ENCODE results near the gene C5AR1.

Gene C5AR1

GRCh38 chr19:47315125-47315821 lies 5.6 kb downstream of the C5AR1 start:
- no peak overlapping the region for H3K4me3 ChIP-seq (ENCODE audit: low read depth, low read length)
- no peak overlapping the region for H3K9ac ChIP-seq (ENCODE audit: low read length)
- peaks cover 2% of the 10 kb centered on the region; the same call in 1 of the 2 replicates for H3K4me1 ChIP-seq (ENCODE audit: control insufficient read depth, insufficient read depth, low read length)
- H3K27me3 ChIP-seq (ENCODE audit: control insufficient read depth, insufficient read depth, low read length): no peaks in the 10 kb centered on the region
- H3K27ac ChIP-seq (ENCODE audit: low read depth, low read length): no peak overlapping the region
- H3K36me3 ChIP-seq (ENCODE audit: control insufficient read depth, insufficient read depth, low read length): no peaks in the 10 kb centered on the region
- no peaks in the 10 kb centered on the region for H3K9me3 ChIP-seq (ENCODE audit: control insufficient read depth, insufficient read depth, low read depth, low read length)

GRCh38 chr19:47316513-47316912 lies 6.9 kb downstream of the C5AR1 start:
- H3K36me3 ChIP-seq (ENCODE audit: control insufficient read depth, insufficient read depth, low read length): no peaks in the 10 kb centered on the region
- no peak overlapping the region for H3K4me3 ChIP-seq (ENCODE audit: low read depth, low read length)
- no peak overlapping the region for H3K27ac ChIP-seq (ENCODE audit: low read depth, low read length)
- H3K9ac ChIP-seq (ENCODE audit: low read length): no peak overlapping the region
- H3K4me1 ChIP-seq (ENCODE audit: control insufficient read depth, insufficient read depth, low read length): peaks cover 2% of the 10 kb centered on the region; the same call in 1 of the 2 replicates
- no peaks in the 10 kb centered on the region for H3K9me3 ChIP-seq (ENCODE audit: control insufficient read depth, insufficient read depth, low read depth, low read length)
- H3K27me3 ChIP-seq (ENCODE audit: control insufficient read depth, insufficient read depth, low read length): no peaks in the 10 kb centered on the region

GRCh38 chr19:47319923-47320871 lies 10.5 kb downstream of the C5AR1 start:
- H3K9me3 ChIP-seq (ENCODE audit: control insufficient read depth, insufficient read depth, low read depth, low read length): no peaks in the 10 kb centered on the region
- H3K36me3 ChIP-seq (ENCODE audit: control insufficient read depth, insufficient read depth, low read length): no peaks in the 10 kb centered on the region
- H3K9ac ChIP-seq (ENCODE audit: low read length): no peak overlapping the region
- no peak overlapping the region for H3K27ac ChIP-seq (ENCODE audit: low read depth, low read length)
- no peaks in the 10 kb centered on the region for H3K27me3 ChIP-seq (ENCODE audit: control insufficient read depth, insufficient read depth, low read length)
- peaks cover 2% of the 10 kb centered on the region; the same call in 1 of the 2 replicates for H3K4me1 ChIP-seq (ENCODE audit: control insufficient read depth, insufficient read depth, low read length)
- no peak overlapping the region for H3K4me3 ChIP-seq (ENCODE audit: low read depth, low read length)

- Histone ChIP-seq H3K9ac (ENCODE audit: low read length) (no peak overlapping the region), H3K27me3 (ENCODE audit: control insufficient read depth, insufficient read depth, low read length) (no peaks in the 10 kb centered on the region), H3K9me3 (ENCODE audit: control insufficient read depth, insufficient read depth, low read depth, low read length) (no peaks in the 10 kb centered on the region), H3K36me3 (ENCODE audit: control insufficient read depth, insufficient read depth, low read length) (no peaks in the 10 kb centered on the region), H3K4me1 (ENCODE audit: control insufficient read depth, insufficient read depth, low read length) (no peaks in the 10 kb centered on the region), H3K4me3 (ENCODE audit: low read depth, low read length) (no peak overlapping the region), H3K27ac (ENCODE audit: low read depth, low read length) (no peak overlapping the region)
These were observed 12.0 kb downstream of the C5AR1 start for GRCh38 chr19:47321630-47322029.

GRCh38 chr19:47322058-47322457 lies 12.4 kb downstream of the C5AR1 start:
- no peak overlapping the region for H3K4me3 ChIP-seq (ENCODE audit: low read depth, low read length)
- H3K9ac ChIP-seq (ENCODE audit: low read length): no peak overlapping the region
- no peaks in the 10 kb centered on the region for H3K27me3 ChIP-seq (ENCODE audit: control insufficient read depth, insufficient read depth, low read length)
- no peaks in the 10 kb centered on the region for H3K36me3 ChIP-seq (ENCODE audit: control insufficient read depth, insufficient read depth, low read length)
- no peak overlapping the region for H3K27ac ChIP-seq (ENCODE audit: low read depth, low read length)
- H3K9me3 ChIP-seq (ENCODE audit: control insufficient read depth, insufficient read depth, low read depth, low read length): no peaks in the 10 kb centered on the region
- H3K4me1 ChIP-seq (ENCODE audit: control insufficient read depth, insufficient read depth, low read length): no peaks in the 10 kb centered on the region

- Histone ChIP-seq H3K9ac (ENCODE audit: low read length) (no peak overlapping the region), H3K4me3 (ENCODE audit: low read depth, low read length) (no peak overlapping the region), H3K36me3 (ENCODE audit: control insufficient read depth, insufficient read depth, low read length) (no peaks in the 10 kb centered on the region), H3K4me1 (ENCODE audit: control insufficient read depth, insufficient read depth, low read length) (no peaks in the 10 kb centered on the region), H3K27me3 (ENCODE audit: control insufficient read depth, insufficient read depth, low read length) (no peaks in the 10 kb centered on the region), H3K9me3 (ENCODE audit: control insufficient read depth, insufficient read depth, low read depth, low read length) (no peaks in the 10 kb centered on the region), H3K27ac (ENCODE audit: low read depth, low read length) (no peak overlapping the region)
These were observed 13.7 kb downstream of the C5AR1 start for GRCh38 chr19:47323409-47323808.

- Histone ChIP-seq H3K9me3 (ENCODE audit: control insufficient read depth, insufficient read depth, low read depth, low read length) (no peaks in the 10 kb centered on the region), H3K4me1 (ENCODE audit: control insufficient read depth, insufficient read depth, low read length) (no peaks in the 10 kb centered on the region), H3K27ac (ENCODE audit: low read depth, low read length) (no peak overlapping the region), H3K4me3 (ENCODE audit: low read depth, low read length) (no peak overlapping the region), H3K36me3 (ENCODE audit: control insufficient read depth, insufficient read depth, low read length) (no peaks in the 10 kb centered on the region), H3K27me3 (ENCODE audit: control insufficient read depth, insufficient read depth, low read length) (no peaks in the 10 kb centered on the region), H3K9ac (ENCODE audit: low read length) (no peak overlapping the region)
These were observed 14.2 kb downstream of the C5AR1 start for GRCh38 chr19:47323872-47324271.

GRCh38 chr19:47324502-47324901 lies 14.8 kb downstream of the C5AR1 start:
- H3K27ac ChIP-seq (ENCODE audit: low read depth, low read length): no peak overlapping the region
- no peak overlapping the region for H3K4me3 ChIP-seq (ENCODE audit: low read depth, low read length)
- H3K4me1 ChIP-seq (ENCODE audit: control insufficient read depth, insufficient read depth, low read length): no peaks in the 10 kb centered on the region
- H3K36me3 ChIP-seq (ENCODE audit: control insufficient read depth, insufficient read depth, low read length): no peaks in the 10 kb centered on the region
- no peaks in the 10 kb centered on the region for H3K27me3 ChIP-seq (ENCODE audit: control insufficient read depth, insufficient read depth, low read length)
- H3K9ac ChIP-seq (ENCODE audit: low read length): no peak overlapping the region
- no peaks in the 10 kb centered on the region for H3K9me3 ChIP-seq (ENCODE audit: control insufficient read depth, insufficient read depth, low read depth, low read length)

- H3K9me3 ChIP-seq (ENCODE audit: control insufficient read depth, insufficient read depth, low read depth, low read length): no peaks in the 10 kb centered on the region
- no peak overlapping the region for H3K9ac ChIP-seq (ENCODE audit: low read length)
- H3K27ac ChIP-seq (ENCODE audit: low read depth, low read length): no peak overlapping the region
- no peaks in the 10 kb centered on the region for H3K27me3 ChIP-seq (ENCODE audit: control insufficient read depth, insufficient read depth, low read length)
- 0 out of 2 replicates have a peak, but pooled peaks cover 3% of the 10 kb centered on the region for H3K4me1 ChIP-seq (ENCODE audit: control insufficient read depth, insufficient read depth, low read length)
- no peaks in the 10 kb centered on the region for H3K36me3 ChIP-seq (ENCODE audit: control insufficient read depth, insufficient read depth, low read length)
- no peak overlapping the region for H3K4me3 ChIP-seq (ENCODE audit: low read depth, low read length)
These were observed 20.8 kb downstream of the C5AR1 start for GRCh38 chr19:47330466-47330869.

GRCh38 chr19:47331490-47331889 lies 21.8 kb downstream of the C5AR1 start:
- Histone ChIP-seq H3K4me1 (ENCODE audit: control insufficient read depth, insufficient read depth, low read length) (0 out of 2 replicates have a peak, but pooled peaks cover 3% of the 10 kb centered on the region), H3K27me3 (ENCODE audit: control insufficient read depth, insufficient read depth, low read length) (no peaks in the 10 kb centered on the region), H3K36me3 (ENCODE audit: control insufficient read depth, insufficient read depth, low read length) (no peaks in the 10 kb centered on the region), H3K27ac (ENCODE audit: low read depth, low read length) (no peak overlapping the region), H3K4me3 (ENCODE audit: low read depth, low read length) (no peak overlapping the region), H3K9ac (ENCODE audit: low read length) (no peak overlapping the region), H3K9me3 (ENCODE audit: control insufficient read depth, insufficient read depth, low read depth, low read length) (no peaks in the 10 kb centered on the region)

GRCh38 chr19:47331931-47332547 lies 22.4 kb downstream of the C5AR1 start, which contains the start of gene C5AR2:
C5AR2 (plus strand) TSS chr19:47332175; CDS start chr19:47340800, 8,625 bp downstream.
- Histone ChIP-seq H3K27ac (ENCODE audit: low read depth, low read length) (no peak within 1 kb of the TSS), H3K9ac (ENCODE audit: low read length) (no peak within 1 kb of the TSS), H3K4me3 (ENCODE audit: low read depth, low read length) (no peak within 1 kb of the TSS), H3K27me3 (ENCODE audit: control insufficient read depth, insufficient read depth, low read length) (no peaks in the 10 kb centered on the region), H3K36me3 (ENCODE audit: control insufficient read depth, insufficient read depth, low read length) (no peaks in the 10 kb centered on the region), H3K4me1 (ENCODE audit: control insufficient read depth, insufficient read depth, low read length) (0 out of 2 replicates have a peak, but pooled peaks cover 3% of the 10 kb centered on the region), H3K9me3 (ENCODE audit: control insufficient read depth, insufficient read depth, low read depth, low read length) (no peaks in the 10 kb centered on the region)

All from HUES6 (cell line).